ENCODE data around the gene KCNH4.

The KCNH4 gene

DNA sequence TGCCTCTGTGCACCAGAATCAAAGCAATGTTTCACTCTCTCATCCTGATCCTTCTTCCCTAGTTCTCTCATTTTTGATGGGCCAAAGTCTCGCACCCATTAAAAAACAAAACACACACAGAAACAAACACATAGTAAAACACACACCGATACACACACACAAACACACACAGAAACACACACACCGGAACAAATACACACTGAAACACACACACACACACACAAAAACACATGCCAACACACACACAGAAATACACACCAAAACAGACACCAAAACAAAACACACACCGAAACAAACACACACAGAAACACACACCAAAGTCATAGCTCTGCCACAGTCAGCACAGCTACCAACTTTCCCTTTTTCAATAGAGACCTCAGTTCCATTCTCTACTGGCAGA lies 49.7 kb downstream of the KCNH4 start:
- peaks cover 75% of the 10 kb centered on the region for H3K36me3 ChIP-seq (ENCODE audit: control insufficient read depth, low read length)
- no peaks in the 10 kb centered on the region for H3K9me2 ChIP-seq (replicated peaks; ENCODE audit: control insufficient read depth, low read length)
- peaks cover 23% of the 10 kb centered on the region for H4K20me1 ChIP-seq (ENCODE audit: control insufficient read depth, insufficient read depth, low read depth, low read length)
- H3K4me2 ChIP-seq (ENCODE audit: low read length), result no peak overlapping the region
- no peak for TF ChIP-seq EZH2phosphoT487 (IDR thresholded peaks at IDR 0.05; ENCODE audit: borderline replicate concordance, low read length)
- TF ChIP-seq, protein P1, sequence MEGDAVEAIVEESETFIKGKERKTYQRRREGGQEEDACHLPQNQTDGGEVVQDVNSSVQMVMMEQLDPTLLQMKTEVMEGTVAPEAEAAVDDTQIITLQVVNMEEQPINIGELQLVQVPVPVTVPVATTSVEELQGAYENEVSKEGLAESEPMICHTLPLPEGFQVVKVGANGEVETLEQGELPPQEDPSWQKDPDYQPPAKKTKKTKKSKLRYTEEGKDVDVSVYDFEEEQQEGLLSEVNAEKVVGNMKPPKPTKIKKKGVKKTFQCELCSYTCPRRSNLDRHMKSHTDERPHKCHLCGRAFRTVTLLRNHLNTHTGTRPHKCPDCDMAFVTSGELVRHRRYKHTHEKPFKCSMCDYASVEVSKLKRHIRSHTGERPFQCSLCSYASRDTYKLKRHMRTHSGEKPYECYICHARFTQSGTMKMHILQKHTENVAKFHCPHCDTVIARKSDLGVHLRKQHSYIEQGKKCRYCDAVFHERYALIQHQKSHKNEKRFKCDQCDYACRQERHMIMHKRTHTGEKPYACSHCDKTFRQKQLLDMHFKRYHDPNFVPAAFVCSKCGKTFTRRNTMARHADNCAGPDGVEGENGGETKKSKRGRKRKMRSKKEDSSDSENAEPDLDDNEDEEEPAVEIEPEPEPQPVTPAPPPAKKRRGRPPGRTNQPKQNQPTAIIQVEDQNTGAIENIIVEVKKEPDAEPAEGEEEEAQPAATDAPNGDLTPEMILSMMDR (IDR thresholded peaks at IDR 0.05; ENCODE audit: low read depth, low read length, poor library complexity, severe bottlenecking), result no peak
- no peak overlapping the region for H3K4me3 ChIP-seq (ENCODE audit: low read length)
- peaks cover 20% of the 10 kb centered on the region for H3F3A ChIP-seq (ENCODE audit: control insufficient read depth, insufficient read depth)
- H3K9me3 ChIP-seq (ENCODE audit: control insufficient read depth, insufficient read depth, low read length), result no peaks in the 10 kb centered on the region
- peaks cover 50% of the 10 kb centered on the region for H3K4me1 ChIP-seq (ENCODE audit: control insufficient read depth, low read length)
- peaks cover 50% of the 10 kb centered on the region for H3K79me2 ChIP-seq (ENCODE audit: control insufficient read depth, low read length)
- H3K27ac ChIP-seq (ENCODE audit: low read depth, low read length), result no peak overlapping the region
- no peaks in the 10 kb centered on the region for H3K27me3 ChIP-seq (ENCODE audit: control insufficient read depth, low read length)

DNA sequence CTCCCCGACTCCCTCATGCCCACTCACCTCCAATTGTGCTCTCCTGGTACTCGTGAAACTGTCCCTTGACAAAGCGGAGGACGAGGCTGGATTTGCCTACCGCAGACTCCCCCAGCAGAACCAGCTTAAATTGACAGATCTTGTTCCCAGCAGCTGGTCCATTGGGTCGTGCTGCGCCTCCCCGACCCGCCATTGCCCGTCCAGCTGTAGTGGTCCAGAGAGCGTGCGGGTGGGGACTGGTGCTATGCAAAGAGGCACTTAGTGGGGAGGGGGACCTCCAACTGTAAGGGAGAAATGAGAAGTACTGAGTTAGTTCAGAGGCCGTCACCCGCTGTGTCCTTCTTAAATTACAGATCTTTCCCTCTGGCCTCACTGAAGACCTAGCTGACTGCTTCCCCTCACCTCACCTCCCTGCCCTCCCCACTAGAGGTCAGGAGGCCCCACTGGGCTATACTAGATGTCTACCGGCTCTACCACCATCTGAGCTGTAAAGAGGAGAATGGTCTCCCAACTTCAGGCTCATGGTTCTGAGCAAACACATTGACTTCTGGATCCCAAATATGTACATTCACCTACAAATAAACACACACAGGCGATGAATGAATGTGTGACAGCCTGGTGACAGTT lies 50.5 kb downstream of the KCNH4 start:
- Histone ChIP-seq H3K4me1 (ENCODE audit: control insufficient read depth, low read length) (peaks cover 42% of the 10 kb centered on the region), H3K27ac (ENCODE audit: low read depth, low read length) (no peak overlapping the region), H3F3A (ENCODE audit: control insufficient read depth, insufficient read depth) (peaks cover 17% of the 10 kb centered on the region), H4K20me1 (ENCODE audit: control insufficient read depth, insufficient read depth, low read depth, low read length) (peaks cover 22% of the 10 kb centered on the region), H3K79me2 (ENCODE audit: control insufficient read depth, low read length) (peaks cover 42% of the 10 kb centered on the region), H3K27me3 (ENCODE audit: control insufficient read depth, low read length) (no peaks in the 10 kb centered on the region), H3K9me3 (ENCODE audit: control insufficient read depth, insufficient read depth, low read length) (no peaks in the 10 kb centered on the region), H3K4me3 (ENCODE audit: low read length) (no peak overlapping the region), H3K36me3 (ENCODE audit: control insufficient read depth, low read length) (peaks cover 75% of the 10 kb centered on the region), H3K9me2 (replicated peaks; ENCODE audit: control insufficient read depth, low read length) (no peaks in the 10 kb centered on the region), H3K4me2 (ENCODE audit: low read length) (no peak overlapping the region)
- TF ChIP-seq, protein P1 (IDR thresholded peaks at IDR 0.05; ENCODE audit: low read depth, low read length, poor library complexity, severe bottlenecking), result no peak

DNA sequence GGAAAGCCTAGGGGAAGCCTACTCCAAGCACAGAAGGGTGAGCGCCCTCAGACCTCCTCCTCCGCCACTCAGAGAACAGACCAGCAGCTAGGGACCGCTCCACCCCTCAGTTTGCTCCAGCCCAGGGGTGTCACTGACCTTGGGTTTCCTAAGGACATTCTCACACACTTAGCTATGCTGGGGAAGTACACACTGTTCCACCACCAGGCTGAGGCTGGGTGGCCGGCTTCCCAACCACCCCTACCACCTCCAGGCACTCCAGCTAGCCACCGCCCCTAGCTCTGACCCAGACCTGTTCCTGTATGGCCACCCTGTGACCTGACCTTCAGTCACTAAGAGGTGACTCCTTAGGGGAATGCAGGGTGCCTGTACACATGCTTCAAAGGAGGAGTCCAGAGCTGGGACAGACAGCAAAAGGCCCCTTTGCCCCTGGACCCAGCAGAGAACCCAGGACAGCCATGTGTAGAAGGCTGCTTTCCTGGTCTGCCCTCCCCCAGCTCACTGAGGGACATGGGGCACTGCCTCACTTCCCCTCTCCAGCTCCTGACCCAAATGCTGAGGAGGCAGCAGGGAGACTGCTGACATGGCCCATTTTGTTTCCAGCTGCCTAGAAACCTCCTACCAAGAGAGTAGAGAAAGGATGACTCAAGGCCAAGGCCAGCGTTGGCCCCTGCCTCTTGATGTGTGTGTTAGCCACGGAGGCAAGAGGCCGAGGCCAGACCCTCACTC lies 51.7 kb downstream of the KCNH4 start:
- Histone ChIP-seq H3K4me3 (ENCODE audit: low read length) (no peak overlapping the region), H3F3A (ENCODE audit: control insufficient read depth, insufficient read depth) (peaks cover 12% of the 10 kb centered on the region), H3K9me3 (ENCODE audit: control insufficient read depth, insufficient read depth, low read length) (no peaks in the 10 kb centered on the region), H3K4me1 (ENCODE audit: control insufficient read depth, low read length) (peaks cover 31% of the 10 kb centered on the region), H3K27ac (ENCODE audit: low read depth, low read length) (no peak overlapping the region), H3K4me2 (ENCODE audit: low read length) (no peak overlapping the region), H3K9me2 (replicated peaks; ENCODE audit: control insufficient read depth, low read length) (no peaks in the 10 kb centered on the region), H3K36me3 (ENCODE audit: control insufficient read depth, low read length) (peaks cover 82% of the 10 kb centered on the region), H4K20me1 (ENCODE audit: control insufficient read depth, insufficient read depth, low read depth, low read length) (peaks cover 22% of the 10 kb centered on the region), H3K79me2 (ENCODE audit: control insufficient read depth, low read length) (peaks cover 33% of the 10 kb centered on the region), H3K27me3 (ENCODE audit: control insufficient read depth, low read length) (no peaks in the 10 kb centered on the region)
- TF ChIP-seq, protein P1 (IDR thresholded peaks at IDR 0.05; ENCODE audit: low read depth, low read length, poor library complexity, severe bottlenecking), result no peak
- TF ChIP-seq EZH2phosphoT487 (IDR thresholded peaks at IDR 0.05; ENCODE audit: borderline replicate concordance, low read length), result no peak

Measured in DOHH2 (cell line).